Tibial artery (tissue), 4 donors: ENCODE results near the gene VPS36.

Experiments used
- DNase-seq, 2 donors: peaks; one replicate each; pipeline ENCODE4 v3.0.0-alpha.2; 2019
- H3K27ac ChIP-seq, 2 donors: fragments of 200-600 bp; sonication (generic) in 1 of 2; 1 replicate in 1 of 2; 2 replicates in 1 of 2; pipeline ENCODE4 v1.5.1; 2018 to 2019; ENCODE audit warnings: mild to moderate bottlenecking in 1 of 2
- H3K27me3 ChIP-seq, 2 donors: fragments of 200-600 bp; sonication (generic) in 1 of 2; one replicate each; pipeline versions ENCODE4 v1.5.1 to v1.6.0; 2016 to 2019
- H3K36me3 ChIP-seq, 3 donors: fragments of 200-600 bp; sonication (generic) in 2 of 3; one replicate each; pipeline ENCODE4 v1.5.1; 2016 to 2019; ENCODE audit warnings: mild to moderate bottlenecking in 2 of 3
- H3K4me1 ChIP-seq, 4 donors: fragments of 200-600 bp; sonication (generic) in 2 of 4; 1 replicate in 3 of 4; 2 replicates in 1 of 4; pipeline ENCODE4 v1.5.1; 2016 to 2019
- H3K4me3 ChIP-seq, 2 donors: fragments of 200-600 bp; sonication (generic) in 1 of 2; 1 replicate in 1 of 2; 2 replicates in 1 of 2; pipeline ENCODE4 v1.5.1; 2018 to 2019; ENCODE audit warnings: mild to moderate bottlenecking in 2 of 2
- H3K9me3 ChIP-seq, 3 donors: fragments of 200-600 bp; sonication (generic) in 1 of 3; one replicate each; pipeline ENCODE4 v1.5.1; 2016 to 2019
- intact Hi-C: fragments of 100-400 bp; cut with DNase I; formaldehyde crosslinking; loops from one replicate; pipeline ENCODE4 v1.15.0; 2023; ENCODE audit warnings: low total_unique reads
- TF ChIP-seq, protein P1 (sequence below), 2 experiments: fragments of 200-600 bp in 1 of 2; fragments of 450-650 bp in 1 of 2; IDR thresholded peaks; one replicate each; pipeline ENCODE4 v1.5.1; 2017 to 2019; ENCODE audit warnings: antibody characterized with exemption in 2 of 2, mild to moderate bottlenecking in 1 of 2, moderate library complexity in 1 of 2

The VPS36 gene

DNA sequence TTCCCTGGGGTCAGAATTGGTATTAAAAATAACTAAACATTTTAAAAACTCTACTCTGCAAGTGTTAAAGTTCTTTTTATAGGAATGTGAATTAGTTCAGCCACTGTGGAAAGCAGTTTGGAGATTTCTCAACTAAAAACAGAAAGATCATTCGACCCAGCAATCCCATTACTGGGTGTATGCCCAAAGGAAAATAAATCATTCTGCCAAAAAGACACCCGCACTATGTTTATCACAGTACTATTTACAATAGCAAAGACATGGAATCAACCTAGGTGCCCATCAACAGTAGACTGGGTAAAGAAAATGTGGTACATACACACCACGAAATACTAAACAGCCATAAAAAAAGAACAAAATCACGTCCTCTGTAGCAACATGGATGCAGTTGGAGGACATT, 43.8 kb downstream of the VPS36 start:
- no peaks in the 10 kb centered on the region for H3K9me3 ChIP-seq
- H3K4me3 ChIP-seq: peak overlapping the region; percentile 52 to 54
- TF ChIP-seq, protein P1, sequence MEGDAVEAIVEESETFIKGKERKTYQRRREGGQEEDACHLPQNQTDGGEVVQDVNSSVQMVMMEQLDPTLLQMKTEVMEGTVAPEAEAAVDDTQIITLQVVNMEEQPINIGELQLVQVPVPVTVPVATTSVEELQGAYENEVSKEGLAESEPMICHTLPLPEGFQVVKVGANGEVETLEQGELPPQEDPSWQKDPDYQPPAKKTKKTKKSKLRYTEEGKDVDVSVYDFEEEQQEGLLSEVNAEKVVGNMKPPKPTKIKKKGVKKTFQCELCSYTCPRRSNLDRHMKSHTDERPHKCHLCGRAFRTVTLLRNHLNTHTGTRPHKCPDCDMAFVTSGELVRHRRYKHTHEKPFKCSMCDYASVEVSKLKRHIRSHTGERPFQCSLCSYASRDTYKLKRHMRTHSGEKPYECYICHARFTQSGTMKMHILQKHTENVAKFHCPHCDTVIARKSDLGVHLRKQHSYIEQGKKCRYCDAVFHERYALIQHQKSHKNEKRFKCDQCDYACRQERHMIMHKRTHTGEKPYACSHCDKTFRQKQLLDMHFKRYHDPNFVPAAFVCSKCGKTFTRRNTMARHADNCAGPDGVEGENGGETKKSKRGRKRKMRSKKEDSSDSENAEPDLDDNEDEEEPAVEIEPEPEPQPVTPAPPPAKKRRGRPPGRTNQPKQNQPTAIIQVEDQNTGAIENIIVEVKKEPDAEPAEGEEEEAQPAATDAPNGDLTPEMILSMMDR (IDR thresholded peaks at IDR 0.05): no peak
- H3K27me3 ChIP-seq: peaks cover 0 to 5% of the 10 kb centered on the region in 2 donors
- H3K27ac ChIP-seq: no peak overlapping the region
- DNase-seq: no peak
- intact Hi-C loops: no loop called here
- H3K36me3 ChIP-seq: peaks cover 1 to 17% (median 3%) of the 10 kb centered on the region in 3 donors
- peaks cover 0 to 16% (median 8%) of the 10 kb centered on the region in 4 donors for H3K4me1 ChIP-seq

DNA sequence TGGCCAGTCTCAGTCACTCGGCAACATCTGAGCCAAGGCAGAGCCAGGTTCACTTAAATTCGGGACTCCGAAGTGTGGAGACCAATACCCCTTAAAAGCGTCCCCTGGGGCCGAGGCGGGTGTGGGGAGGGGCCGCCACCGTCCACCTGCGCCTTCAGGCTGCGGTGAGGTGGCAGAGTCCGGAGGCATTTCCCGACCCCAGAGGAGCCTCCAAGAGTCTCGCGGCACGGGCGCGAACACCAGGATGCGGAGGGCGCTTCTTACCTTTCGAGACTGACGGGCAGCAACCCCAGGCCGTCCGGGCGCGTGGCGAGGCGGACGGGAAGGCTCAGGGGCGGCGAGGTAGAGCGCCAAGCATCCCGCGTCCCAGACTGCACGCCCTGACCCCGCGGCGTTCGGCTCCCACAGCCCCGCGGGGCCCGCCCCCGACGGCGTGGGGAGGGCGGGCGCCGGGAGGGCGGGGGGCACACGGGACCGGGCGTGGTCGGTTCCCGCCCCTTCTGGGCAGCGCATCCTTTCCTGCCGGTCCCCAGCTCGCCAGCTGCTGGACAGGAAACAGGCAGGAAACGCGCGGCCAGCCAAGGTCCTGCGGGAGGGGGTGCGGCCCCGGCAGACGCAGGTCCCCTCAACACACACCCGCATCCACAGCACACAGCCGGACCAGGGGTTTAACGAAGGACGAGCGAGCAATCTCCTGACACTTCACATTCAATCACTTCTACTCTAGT, 44.5 kb downstream of the VPS36 start, which contains the start of gene THSD1:
THSD1 (minus strand) TSS at position 406 of the 728 bp plus-strand sequence. CDS start 3,572 bp downstream, outside the sequence.
- H3K27ac ChIP-seq: peak within 1 kb of the TSS; percentile 16 to 37
- H3K27me3 ChIP-seq: peaks cover 0 to 5% of the 10 kb centered on the region in 2 donors
- peaks cover 0 to 16% (median 8%) of the 10 kb centered on the region in 4 donors for H3K4me1 ChIP-seq
- H3K4me3 ChIP-seq: peak within 1 kb of the TSS; percentile 52 to 54
- intact Hi-C loops: no loop called here
- no peaks in the 10 kb centered on the region for H3K9me3 ChIP-seq
- TF ChIP-seq, protein P1 (IDR thresholded peaks at IDR 0.05): no peak
- H3K36me3 ChIP-seq: peaks cover 0 to 11% (median 3%) of the 10 kb centered on the region in 3 donors
- peak; percentile 47 to 71 for DNase-seq

DNA sequence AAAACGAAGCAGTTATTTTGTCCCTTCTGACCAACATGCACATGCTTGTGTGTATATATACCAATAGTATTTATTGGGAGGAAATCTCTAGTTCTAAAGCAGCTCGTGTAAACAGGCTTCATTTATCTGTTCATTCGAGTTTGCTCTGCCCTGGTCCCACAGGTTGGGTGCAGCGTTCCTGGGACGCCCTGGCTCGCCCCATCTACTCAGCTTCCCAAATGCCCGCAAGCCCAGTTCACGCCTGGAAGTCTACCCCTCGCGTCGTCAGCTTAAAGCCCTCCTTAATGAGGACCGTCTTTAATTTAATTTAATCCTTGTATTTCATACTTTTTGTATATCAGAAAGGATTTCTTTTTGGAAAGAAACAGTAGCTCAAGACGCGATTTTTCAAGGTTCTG, 45.1 kb downstream of the VPS36 start:
- TF ChIP-seq, protein P1 (IDR thresholded peaks at IDR 0.05): no peak
- intact Hi-C loops: no loop called here
- Histone ChIP-seq H3K4me3 (peak overlapping the region; percentile 52 to 54), H3K9me3 (no peaks in the 10 kb centered on the region), H3K27me3 (peaks cover 0 to 5% of the 10 kb centered on the region in 2 donors), H3K4me1 (peaks cover 0 to 16% (median 8%) of the 10 kb centered on the region in 4 donors), H3K36me3 (peaks cover 0 to 8% (median 0%) of the 10 kb centered on the region in 3 donors), H3K27ac (peak overlapping the region; percentile 16 to 37)
- DNase-seq: no peak

DNA sequence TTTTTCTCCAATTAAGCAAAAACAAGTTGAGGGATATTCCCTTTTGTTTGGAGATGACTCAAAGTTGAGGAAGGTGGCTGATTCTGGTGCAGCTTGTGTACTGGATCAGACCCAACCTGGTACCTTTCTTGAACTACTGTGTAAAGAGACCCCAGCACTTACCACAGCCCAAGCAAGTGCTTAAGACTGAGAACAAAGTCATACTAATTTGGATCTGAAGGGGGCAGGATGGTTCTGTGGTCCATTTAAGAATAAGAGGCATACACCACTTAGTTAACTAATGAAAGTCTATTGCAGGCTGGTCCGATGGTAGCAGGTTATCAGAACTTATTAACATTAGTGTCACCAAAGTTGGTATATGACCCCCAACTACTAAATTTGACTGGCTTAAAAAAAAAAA, 50.7 kb downstream of the VPS36 start:
- no peak for DNase-seq
- H3K36me3 ChIP-seq: no peaks in the 10 kb centered on the region
- no peaks in the 10 kb centered on the region for H3K9me3 ChIP-seq
- no peaks in the 10 kb centered on the region for H3K4me1 ChIP-seq
- intact Hi-C loops: no loop called here
- no peaks in the 10 kb centered on the region for H3K27me3 ChIP-seq
- no peak overlapping the region for H3K27ac ChIP-seq
- no peak overlapping the region for H3K4me3 ChIP-seq
- TF ChIP-seq, protein P1 (IDR thresholded peaks at IDR 0.05): no peak

DNA sequence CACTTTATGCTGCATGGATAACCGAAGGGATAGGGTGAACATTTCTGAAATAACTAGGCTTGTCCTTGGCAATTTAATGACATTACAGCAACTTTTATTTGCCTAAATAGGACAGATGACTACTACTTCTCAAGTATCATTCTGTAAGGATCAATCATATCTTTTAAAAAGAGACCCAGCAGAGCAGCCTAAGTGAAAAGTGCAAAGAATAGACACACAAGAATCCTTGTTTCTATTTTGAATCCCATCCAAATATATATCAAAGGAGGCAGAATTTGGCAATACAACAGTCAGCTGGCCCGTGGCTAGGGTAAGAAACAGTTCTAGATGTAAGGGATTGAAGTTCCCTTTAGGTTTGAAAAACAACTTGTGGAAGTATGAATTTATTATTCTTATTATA, 51.4 kb downstream of the VPS36 start:
- no peaks in the 10 kb centered on the region for H3K27me3 ChIP-seq
- H3K4me1 ChIP-seq: no peaks in the 10 kb centered on the region
- no peaks in the 10 kb centered on the region for H3K36me3 ChIP-seq
- no peak overlapping the region for H3K27ac ChIP-seq
- intact Hi-C loops: no loop called here
- TF ChIP-seq, protein P1 (IDR thresholded peaks at IDR 0.05): no peak
- no peak overlapping the region for H3K4me3 ChIP-seq
- DNase-seq: no peak
- no peaks in the 10 kb centered on the region for H3K9me3 ChIP-seq
